Umbilical cord (tissue), 2 donors: Measurements from ENCODE around the gene MAGI1. TPM values are rescaled to one million over a fixed set of nuclear protein-coding genes. Genes with fewer than 3 reads are reported as not detected.

Experiments used
- DNase-seq: peaks from one replicate; pipeline ENCODE4 v3.0.0-alpha.2; 2015; ENCODE audit warnings: low spot score
- total RNA-seq: library from RNA; depleted of rRNA; stranded (reverse); fragments of >200 nt; gene quantifications from one replicate; pipeline ENCODE4 v1.2.3, GENCODE V29; 2014; ENCODE audit warnings: low replicate concordance; ENCODE audit not compliant: insufficient read depth

The MAGI1 gene
- total RNA-seq, 1 donor from 2014 or later = 34.7 TPM

DNA sequence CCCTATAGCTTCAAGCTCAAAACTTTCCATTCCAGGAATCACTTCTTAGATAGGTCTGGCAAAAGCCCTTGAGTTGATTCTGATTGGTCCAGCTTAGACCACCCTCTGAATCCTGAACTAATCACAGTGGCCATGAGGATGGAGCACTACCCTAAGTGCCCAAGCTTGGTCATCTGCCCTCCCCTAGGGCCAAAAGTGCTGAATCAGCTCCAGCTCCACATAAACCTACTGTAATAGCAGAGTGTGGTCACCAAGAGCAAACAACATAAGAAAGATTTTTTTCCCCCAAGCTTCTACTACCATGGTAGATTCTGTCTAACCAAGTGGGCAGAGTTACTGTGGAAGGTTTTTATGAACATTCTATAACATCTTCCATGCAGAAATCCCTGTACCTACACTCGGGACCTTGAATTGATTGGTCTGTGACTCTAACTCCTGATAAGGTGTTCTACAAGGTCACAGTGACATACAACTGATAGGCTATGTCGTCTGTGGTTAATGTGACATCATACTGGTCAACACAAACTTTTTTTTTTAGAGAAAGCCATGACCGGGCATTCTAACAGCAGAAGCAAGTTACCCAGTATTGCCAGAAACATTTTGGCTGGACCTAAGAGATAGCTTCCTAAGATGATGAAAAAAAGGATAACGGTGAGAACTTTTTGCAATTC is 320.9 kb downstream of the MAGI1 start:
- DNase-seq = no peak

DNA sequence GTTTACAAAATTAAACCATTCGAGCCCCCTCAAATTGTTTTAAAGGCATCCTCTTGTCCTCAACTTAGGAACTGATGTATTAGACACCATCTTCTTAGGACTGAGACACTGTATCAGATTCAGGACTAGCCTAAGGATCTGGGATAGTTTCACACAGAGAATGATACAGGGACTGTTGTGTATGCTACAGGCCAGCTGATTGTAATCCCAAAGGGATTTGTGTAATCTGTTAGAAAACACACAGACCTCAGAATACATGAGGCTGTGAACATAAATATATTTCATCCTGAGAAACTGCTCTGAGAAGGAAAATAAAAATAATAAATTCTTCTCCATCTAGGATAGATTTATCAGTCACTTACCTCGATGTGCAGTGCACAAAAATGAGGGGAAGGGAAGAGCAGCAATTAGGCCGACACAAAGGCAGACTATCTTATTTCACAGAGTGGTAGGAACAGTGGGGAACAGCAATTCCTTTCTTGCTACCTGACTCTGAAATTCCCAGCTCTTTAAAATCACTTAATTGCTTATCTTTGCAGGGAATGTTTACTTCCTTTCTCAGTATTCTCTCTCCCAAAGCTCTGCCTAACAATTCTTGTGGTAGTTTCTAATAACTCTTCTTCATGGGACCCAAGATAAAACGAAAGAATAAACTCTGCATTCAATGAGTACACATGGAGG is 322.5 kb downstream of the MAGI1 start:
- peak; percentile 85 for DNase-seq

DNA sequence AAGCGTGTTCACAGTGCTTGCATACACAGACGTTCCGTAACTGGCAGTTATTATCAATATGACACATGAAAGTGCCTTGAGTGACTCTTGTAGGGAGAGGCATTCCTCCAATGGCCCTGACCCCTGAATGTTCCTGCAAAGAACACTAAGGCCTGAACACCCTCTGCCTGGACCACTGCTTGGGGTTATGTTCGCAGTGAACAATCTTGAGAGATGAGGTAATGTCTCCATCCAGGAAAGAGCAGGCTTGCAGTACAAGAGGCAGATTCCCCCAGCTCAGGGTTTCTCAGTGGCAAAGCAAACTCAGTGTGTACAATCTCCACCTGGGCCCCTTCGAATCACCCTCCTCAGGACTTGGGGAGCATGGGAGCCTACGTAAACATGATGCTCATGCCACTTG is 324.6 kb downstream of the MAGI1 start:
- peak; percentile 88 for DNase-seq

DNA sequence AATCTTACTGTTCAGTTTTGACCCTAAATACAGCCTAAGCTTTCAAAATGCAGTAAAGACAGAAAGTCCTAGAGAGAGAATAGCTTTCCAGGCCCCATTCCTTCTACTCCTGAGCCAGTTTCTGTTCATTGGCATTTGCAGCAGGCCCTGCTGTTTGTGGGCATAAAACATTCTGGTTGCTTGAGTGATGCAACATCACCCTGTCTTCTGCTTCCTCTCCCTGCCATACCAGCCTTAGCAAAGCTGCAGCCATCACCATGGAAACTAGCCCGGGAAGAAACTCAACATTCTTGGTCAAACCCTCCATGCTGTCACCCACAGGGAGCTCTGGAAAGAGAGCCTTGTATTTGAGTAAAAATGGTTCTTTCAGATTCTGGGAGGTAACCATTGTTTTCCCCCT is 325.7 kb downstream of the MAGI1 start:
- peak; percentile 89 for DNase-seq

DNA sequence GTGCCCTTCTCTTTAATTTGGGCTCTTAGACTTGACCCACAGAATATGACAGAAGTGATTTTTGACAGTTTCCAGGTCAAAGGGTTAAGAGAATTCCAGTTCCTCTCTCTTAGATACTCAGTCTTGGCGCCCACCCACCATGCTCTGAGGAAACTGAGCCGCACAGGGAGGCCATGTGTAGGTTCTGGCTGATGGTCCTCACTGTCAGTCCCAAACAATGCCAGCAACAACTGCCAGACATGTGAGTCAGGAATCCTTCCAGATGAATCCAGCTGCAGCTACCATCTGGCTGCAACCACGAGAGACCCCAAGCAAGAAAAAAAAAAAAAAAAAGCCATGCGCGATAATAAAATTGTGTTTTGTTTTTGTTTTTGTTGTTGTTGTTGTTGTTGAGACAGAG is 326.6 kb downstream of the MAGI1 start:
- no peak for DNase-seq

DNA sequence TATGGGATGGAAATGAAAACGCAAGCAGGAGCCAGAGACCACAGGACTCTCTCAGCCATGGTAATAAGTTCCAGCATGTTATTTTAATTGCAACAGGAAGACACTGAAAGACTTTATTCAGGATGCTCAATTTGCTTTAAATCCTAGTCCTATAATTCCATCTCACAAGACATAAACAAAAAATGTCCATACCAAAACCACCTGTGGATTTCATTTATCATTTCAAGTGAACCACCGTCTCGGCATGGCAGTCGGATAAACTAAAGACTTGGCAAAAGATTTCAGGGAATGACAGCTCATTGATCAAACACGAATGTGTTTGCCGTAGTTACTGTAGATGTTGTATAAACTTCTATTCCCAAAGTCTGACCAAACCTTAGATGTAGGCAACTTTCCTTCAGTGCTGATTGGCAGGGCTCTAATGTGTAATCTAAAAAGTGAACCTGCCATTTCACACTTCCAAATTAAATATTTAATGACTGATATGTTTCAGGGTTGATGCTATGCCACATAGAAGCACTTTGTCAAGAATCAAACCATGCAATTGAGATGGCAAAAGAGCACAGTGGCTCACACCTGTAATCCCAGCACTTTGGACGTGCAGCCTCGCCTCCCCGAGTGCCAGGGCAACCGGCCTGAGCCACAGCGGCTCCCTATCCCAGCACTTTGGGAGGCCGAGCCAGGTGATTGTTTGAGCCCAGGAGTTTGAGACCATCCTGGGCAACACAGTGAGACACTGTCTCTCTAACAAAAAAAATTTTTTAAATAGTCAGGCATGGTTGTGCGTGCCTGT is 331.7 kb downstream of the MAGI1 start:
- DNase-seq = no peak

DNA sequence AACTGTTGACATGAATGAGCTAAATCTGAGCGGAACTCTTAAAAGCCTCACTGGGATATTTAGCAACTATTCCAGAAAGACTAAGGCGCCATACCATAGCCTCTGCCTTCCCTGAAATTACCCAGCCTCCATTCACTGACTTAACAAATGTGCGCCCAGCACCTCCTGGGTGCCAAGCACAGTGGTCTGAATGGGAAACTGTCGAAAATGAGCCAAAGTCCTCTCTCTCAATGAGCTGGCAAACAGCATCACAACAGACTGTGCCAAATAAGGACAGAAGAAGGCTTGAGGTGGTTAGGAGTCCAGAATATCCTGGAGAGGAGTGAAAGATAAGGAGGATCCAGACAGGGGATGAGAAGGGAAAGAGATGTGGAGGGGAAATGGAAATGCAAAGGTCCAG is 332.4 kb downstream of the MAGI1 start:
- DNase-seq = no peak

DNA sequence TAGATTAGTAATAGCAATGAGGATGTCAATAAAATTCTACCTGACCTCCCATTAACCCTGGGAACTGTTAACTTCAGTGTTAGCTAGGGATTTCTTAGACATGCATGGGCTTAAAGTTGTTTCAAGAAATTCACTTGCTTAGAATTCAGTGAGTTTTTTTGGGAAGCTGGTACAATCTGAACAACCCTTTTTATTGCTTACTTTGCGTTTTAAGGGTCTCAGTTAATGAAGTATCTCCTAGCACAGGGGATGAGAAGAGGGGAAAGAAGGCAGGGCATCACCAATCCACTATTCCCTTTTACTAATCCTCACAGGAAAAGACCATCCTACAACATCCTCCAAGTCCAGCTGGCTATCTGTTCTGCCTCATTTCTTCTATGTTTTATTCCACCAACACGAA is 334.9 kb downstream of the MAGI1 start:
- no peak for DNase-seq

DNA sequence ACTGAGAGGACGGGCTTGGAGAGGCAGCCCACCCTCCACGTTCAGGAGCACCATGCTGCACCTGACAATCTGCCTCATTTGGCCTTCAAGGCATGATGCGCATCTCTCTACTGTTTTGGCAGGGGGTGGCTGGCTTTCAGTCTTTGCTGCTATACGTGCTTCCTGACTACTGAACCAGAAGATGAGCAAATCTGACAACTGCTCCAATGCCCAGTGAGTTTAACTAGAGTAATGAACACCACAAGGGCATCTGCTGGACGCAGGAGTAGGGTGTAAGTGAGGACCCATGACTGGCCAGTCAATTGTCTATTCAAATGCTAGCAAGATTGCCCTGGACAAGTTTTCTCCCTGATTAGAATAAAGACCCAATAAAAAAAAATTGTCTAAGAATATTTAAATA is 335.7 kb downstream of the MAGI1 start:
- DNase-seq = no peak

DNA sequence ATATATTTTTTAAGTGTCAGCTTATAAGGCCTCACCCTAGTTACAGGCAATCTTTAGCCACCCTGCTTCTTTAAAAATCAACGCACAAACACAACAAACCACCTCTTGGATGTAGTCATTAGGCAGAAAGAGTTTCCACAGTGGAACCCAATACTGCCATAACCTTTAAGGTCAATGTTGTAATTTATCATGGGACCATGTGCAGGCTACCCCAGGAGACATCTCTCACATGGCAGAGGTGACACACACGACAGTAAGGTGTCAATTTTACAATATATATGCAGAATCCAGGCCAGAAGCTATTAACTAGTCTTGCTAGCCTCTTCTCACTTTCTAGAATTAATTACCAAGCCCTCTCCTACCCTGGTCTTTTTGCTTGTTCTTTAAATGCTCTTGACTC is 336.5 kb downstream of the MAGI1 start:
- DNase-seq = no peak

DNA sequence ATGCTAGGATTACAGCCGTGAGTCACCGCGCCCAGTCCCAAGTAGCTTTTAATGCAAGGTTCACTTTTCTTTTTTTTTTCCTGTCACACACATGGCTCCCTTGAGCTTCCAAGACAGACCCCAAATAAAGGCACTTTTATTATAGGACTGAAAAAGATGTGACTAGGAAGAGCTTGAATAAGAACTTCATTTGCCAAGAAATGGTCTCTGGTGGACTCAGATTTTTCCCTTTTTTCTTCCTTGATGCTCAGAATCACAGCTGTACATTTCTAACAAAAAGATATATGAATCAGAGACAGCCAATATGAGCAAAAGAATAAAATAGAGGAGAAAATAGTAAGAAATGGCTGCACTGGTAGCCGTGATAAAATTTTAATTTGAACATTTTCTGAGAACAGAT is 337.2 kb downstream of the MAGI1 start:
- no peak for DNase-seq

DNA sequence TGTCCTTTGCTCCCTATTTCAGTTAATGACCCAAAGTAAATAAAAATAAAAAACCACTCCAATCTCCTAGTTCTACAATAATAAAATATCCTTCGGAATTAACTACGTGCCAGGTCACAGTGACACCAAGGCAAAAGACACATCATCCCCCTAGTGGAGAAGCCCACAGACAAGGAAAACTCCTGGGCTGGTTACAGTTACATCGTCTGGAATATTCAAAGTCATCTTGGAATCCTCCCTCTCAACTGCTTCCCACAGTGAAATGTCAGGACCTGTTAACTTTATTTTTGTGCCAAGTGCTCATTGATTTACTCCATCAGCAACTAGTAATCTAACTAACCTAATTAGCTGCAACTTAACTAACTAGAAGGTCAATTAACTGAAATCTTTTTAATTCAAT is 349.3 kb downstream of the MAGI1 start:
- no peak for DNase-seq

DNA sequence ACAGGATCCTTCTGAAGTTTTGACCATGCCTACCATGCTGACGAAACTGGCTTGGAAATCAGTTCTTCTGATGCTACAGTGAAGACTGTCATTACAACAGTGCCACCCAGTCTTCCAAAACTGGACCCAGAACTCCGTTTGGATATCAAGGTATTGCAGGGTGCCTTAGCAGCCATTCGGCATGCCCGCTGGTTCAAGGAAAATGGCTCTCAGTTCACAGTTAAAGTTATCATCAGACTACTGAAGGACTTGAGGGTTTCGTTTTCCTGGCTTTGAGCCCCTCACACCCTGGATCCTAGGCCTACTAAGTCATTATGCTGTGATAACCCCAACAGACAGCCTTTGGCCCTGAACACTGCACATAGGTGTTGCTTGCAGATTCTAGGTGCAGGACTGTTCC is 351.0 kb downstream of the MAGI1 start:
- DNase-seq = no peak

DNA sequence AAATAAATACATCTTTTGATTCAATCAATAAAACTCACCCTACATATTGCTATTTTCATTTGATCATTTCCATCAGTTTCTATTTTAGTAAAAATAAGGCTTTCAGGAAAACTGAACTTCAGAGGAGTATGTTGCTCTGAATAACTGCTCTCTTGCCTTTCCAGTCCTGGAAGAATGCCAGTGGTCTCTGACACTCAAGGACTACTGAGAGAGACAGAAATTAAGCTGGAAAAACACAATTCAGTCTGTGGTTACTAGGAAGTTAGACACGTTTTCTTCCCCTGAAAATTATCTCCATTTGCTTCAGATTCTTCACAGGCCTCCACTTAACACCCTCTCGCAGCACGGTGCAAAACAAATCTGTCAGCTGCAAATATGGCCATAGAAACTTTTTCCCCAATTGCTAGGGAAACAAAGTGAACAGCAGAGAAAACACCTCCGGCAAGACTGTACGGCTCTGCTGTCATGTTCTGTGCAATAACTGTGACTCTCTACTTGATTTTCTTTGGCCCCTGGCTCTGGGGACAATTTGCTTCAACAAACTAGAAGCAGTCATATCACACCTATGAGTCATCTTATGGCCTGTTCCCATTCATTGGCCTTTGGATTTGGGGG is 353.0 kb downstream of the MAGI1 start:
- DNase-seq = peak; percentile 69

DNA sequence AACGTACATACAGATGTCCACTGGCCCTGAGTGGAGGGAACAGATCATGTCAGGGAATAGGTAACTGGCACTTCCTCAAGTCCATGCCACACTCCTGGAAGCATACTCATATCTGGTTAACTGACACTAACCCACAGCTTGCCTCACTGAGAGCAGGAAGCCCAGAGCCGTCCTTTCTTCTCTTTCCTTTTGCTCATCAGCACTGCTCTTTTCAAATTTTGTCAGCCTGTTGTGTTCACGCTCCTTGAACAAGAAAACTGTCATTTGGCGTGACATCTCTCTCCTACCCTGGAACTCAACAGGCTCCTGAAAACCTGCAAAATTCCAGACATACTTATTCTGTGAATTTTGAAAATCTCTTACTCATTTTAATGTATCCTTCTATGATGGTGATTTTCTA is 360.2 kb downstream of the MAGI1 start:
- DNase-seq = no peak

DNA sequence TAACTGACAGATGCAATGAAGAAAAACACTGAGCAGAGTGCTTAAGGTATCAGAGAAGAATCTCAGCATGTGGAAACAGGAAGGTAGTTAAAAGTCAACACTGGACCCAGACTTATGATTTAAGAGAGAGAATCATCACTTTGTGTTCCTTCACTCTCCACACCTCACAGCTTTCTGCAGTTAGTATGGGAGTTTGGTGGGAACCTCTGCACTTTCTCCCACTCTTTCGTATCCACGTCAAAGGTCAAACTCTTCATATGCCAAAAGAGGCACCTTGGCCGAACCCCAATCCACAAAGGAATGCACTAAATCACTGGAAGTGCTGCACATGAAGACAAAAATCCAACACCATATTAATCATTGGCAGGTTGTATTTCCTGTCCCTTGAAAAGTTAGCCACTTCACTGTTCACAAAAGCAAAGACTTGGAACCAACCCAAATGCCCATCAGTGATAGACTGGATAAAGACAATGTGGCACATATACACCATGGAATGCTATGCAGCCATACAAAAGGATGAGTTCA is 361.2 kb downstream of the MAGI1 start:
- no peak for DNase-seq

DNA sequence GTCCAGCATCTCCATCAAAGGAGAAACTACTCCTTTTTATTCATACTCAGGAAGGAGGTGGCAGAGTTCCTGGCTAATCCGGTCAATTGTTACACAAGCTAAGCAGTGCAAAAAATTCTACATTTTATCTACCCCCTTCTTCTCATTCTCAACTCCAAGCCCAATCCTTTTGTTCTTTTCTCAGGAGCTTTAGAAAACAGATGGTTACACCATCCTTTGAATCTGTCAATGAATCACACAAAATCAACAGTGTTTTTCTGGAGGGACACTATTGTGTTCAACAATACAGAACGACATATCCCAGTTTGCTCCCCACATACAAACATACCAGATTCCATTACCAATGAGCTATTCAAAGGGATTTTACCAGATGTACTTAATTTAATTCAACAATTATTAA is 362.1 kb downstream of the MAGI1 start:
- DNase-seq = no peak

DNA sequence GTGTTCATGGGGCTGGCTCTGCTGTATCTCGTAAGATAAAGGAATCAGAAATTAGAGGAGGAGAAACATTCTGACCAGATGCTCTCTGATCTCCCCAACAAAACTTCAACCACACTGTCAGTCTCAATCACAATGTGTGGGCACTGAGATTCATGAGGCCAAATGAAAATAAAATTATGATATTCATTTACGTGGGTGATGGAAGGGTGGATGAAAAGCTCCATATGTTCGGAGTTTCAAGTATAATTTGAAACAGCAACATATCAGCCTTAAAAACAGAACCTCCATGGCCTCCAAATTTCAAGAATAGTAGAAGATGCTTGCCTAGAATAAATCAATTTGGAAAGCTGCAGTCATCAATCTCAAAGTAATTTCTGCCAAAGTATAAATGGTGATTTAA is 363.7 kb downstream of the MAGI1 start:
- DNase-seq = no peak

DNA sequence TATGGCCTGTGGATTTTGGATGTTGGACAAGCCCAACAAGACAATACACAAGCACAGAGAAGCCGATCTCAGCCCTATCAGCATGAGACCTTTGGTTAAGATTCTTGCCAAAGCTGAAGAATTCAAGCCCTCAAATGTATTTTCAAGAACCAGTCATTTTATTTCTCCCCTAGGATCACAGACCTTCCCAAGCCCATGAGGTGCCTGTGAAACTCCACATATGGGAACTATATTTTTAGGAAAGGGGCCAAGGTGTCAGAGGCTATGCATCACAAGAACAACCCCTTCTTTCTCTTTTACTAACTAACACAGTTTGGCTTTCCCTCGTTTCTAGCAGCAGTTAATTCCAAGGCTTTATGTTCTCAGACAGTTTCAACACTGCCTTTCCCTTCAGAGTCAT is 364.5 kb downstream of the MAGI1 start:
- DNase-seq = no peak

DNA sequence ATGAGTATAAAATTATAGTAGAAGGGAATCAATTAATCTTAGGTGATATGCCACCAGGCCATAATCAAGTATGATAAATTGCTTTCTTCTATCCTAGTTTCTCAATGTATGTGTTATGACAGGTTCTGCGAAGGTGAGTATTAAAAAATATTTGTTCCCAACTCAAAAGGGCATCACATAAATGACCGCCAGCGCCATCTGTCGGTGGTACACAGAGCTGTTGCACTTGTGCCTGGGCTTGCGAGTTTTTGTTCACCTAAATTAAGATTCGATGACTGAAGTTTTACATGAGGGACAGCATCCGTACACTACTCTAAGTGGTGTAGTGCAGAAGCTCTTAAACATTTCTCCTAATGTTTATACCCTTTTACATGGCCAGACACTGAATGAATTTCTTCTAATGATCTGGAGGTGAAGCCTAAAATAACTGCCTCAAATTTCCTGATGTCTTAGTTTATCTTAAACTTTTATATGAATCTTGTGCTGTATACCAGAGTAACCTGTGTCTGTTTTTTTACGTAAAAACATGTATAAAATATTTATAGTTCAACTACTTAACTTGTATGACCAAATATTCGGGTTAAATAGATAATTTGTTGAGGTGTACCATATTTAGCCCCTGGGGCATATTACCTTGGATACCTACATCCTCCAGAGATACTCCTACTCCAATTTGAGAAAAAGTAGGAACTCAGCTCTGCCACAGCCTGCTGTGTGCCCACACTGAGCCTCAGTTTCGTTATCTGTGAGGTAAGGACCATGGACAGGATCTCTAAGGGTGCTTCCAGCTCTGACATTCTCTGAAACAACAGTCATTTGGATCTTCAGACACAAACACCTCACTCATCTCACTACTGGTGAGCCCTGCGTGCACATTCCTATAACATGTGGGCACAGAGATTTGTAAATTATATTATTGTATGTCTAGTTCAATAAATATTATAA is 365.6 kb downstream of the MAGI1 start:
- DNase-seq = peak; percentile 22

DNA sequence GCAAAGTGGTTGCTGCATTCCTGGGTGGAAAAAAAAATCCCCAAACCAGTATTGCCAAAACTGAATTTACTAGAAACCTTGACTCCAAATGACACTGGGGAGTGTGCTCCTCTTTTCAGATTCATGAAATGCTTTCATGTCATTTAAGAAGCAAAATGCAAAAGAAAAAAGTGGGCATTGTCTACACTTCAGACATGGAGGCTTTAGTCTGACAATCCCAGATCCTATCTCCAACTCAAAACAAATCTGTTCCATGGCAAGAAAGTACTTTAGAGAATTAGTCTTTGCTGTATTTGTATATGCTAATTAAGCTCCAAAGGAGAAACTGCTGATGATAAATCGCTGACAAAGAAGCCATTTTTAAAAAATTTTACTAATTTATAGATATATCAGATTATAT is 366.7 kb downstream of the MAGI1 start:
- no peak for DNase-seq
